Kidney (tissue), 14 donors: ENCODE data around the gene SAMM50. TPM values are rescaled to one million over a fixed set of nuclear protein-coding genes. Genes with fewer than 3 reads are reported as not detected.

Experiments used
- DNase-seq, 5 donors: peaks; one replicate each; pipeline ENCODE4 v3.0.0-alpha.2; 2013 to 2020
- FAIRE-seq: peaks from 2 replicates; lab custom pipeline; 2012; peaks lifted over from hg19 to GRCh38; lab: Jason Lieb, UNC
- H3K27ac ChIP-seq, 2 donors: one replicate each; pipeline ENCODE4 v1.7.0; 2013; ENCODE audit warnings: low read depth in 2 of 2, low read length in 2 of 2, inconsistent platforms in 1 of 2
- H3K27me3 ChIP-seq: one replicate; pipeline ENCODE4 v1.7.1; 2013; ENCODE audit warnings: low read length, inconsistent platforms; ENCODE audit not compliant: control insufficient read depth, insufficient read depth
- H3K36me3 ChIP-seq, 3 donors: one replicate each; pipeline versions ENCODE4 v1.7.0 to v1.7.1; 2013; ENCODE audit warnings: low read length in 3 of 3, control low read depth in 1 of 3, inconsistent platforms in 1 of 3; ENCODE audit not compliant: insufficient read depth in 3 of 3, control insufficient read depth in 2 of 3
- H3K4me1 ChIP-seq, 3 donors: one replicate each; pipeline versions ENCODE4 v1.7.0 to v1.7.1; 2013; ENCODE audit warnings: low read length in 3 of 3, inconsistent platforms in 1 of 3, low read depth in 1 of 3; ENCODE audit not compliant: control insufficient read depth in 2 of 3, insufficient read depth in 2 of 3
- H3K4me3 ChIP-seq, 3 donors: one replicate each; pipeline versions ENCODE4 v1.7.0 to v1.8.1; 2013; ENCODE audit warnings: low read length in 3 of 3, control low read depth in 1 of 3, inconsistent platforms in 1 of 3
- H3K9ac ChIP-seq, 3 donors: one replicate each; pipeline versions ENCODE4 v1.7.0 to v1.7.1; 2013; ENCODE audit warnings: low read length in 3 of 3, control low read depth in 1 of 3, inconsistent platforms in 1 of 3
- H3K9me3 ChIP-seq, 3 donors: one replicate each; pipeline versions ENCODE4 v1.7.0 to v1.7.1; 2013; ENCODE audit warnings: low read length in 3 of 3, control low read depth in 1 of 3, inconsistent platforms in 1 of 3; ENCODE audit not compliant: control insufficient read depth in 2 of 3, insufficient read depth in 1 of 3
- intact Hi-C: fragments of 100-400 bp; cut with DNase I; formaldehyde crosslinking; loops from one replicate; pipeline ENCODE4 v1.11.1; 2022
- polyA plus RNA-seq: library from polyadenylated mRNA; stranded (reverse); fragments of 350-450 nt; fragmentation: Illumina TruSeq; extraction: RNeasy Lipid Tissue Mini Kit (QIAGEN cat#74804); gene quantifications from one replicate; pipeline ENCODE4 v1.2.3, GENCODE V29; 2014; ENCODE audit warnings: low read depth, low replicate concordance; ENCODE audit not compliant: insufficient read depth
- total RNA-seq: library from RNA; stranded (reverse); fragmentation: NEBNext Ultra II Directional; extraction: Animal tissue kit (Norgen Biotek cat#: 25700); gene quantifications from one replicate; pipeline ENCODE4 v1.2.1, GENCODE V29; 2021
- TF ChIP-seq, protein P1 (sequence below): IDR thresholded peaks from 3 replicates; pipeline ENCODE4 v1.5.1; 2012; ENCODE audit warnings: mild to moderate bottlenecking, moderate library complexity, borderline replicate concordance; ENCODE audit not compliant: insufficient read depth; ENCODE audit errors: extremely low read depth
- donor health status: control.
- donor health status: control.
- donor health status: control.
- donor health status: control.
- donor health status: control.
- donor health status: DM: yes; HTN: yes; CAD: no.
- donor health status: Normal renal cell carcinoma (clear cell type).

Gene SAMM50
- total and polyA plus RNA-seq, 2 donors from 2014 or later = 34.9 to 57.0 TPM

GRCh38 chr22:43995798-43996169 lies 40.5 kb downstream of the SAMM50 start:
- Histone ChIP-seq H3K36me3 (peaks cover 0 to 49% (median 28%) of the 10 kb centered on the region in 3 donors), H3K4me1 (no peaks in the 10 kb centered on the region), H3K27ac (no peak overlapping the region), H3K9ac (no peak overlapping the region), H3K27me3 (no peaks in the 10 kb centered on the region), H3K4me3 (no peak overlapping the region), H3K9me3 (no peaks in the 10 kb centered on the region)
- DNase-seq = no peak
- intact Hi-C loops = loop anchor here (10.0 kb wide), 1 partner anchor 89 kb away; no protein-coding TSS in a partner anchor
- TF ChIP-seq, protein P1, sequence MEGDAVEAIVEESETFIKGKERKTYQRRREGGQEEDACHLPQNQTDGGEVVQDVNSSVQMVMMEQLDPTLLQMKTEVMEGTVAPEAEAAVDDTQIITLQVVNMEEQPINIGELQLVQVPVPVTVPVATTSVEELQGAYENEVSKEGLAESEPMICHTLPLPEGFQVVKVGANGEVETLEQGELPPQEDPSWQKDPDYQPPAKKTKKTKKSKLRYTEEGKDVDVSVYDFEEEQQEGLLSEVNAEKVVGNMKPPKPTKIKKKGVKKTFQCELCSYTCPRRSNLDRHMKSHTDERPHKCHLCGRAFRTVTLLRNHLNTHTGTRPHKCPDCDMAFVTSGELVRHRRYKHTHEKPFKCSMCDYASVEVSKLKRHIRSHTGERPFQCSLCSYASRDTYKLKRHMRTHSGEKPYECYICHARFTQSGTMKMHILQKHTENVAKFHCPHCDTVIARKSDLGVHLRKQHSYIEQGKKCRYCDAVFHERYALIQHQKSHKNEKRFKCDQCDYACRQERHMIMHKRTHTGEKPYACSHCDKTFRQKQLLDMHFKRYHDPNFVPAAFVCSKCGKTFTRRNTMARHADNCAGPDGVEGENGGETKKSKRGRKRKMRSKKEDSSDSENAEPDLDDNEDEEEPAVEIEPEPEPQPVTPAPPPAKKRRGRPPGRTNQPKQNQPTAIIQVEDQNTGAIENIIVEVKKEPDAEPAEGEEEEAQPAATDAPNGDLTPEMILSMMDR = no peak
- FAIRE-seq = no peak

DNA sequence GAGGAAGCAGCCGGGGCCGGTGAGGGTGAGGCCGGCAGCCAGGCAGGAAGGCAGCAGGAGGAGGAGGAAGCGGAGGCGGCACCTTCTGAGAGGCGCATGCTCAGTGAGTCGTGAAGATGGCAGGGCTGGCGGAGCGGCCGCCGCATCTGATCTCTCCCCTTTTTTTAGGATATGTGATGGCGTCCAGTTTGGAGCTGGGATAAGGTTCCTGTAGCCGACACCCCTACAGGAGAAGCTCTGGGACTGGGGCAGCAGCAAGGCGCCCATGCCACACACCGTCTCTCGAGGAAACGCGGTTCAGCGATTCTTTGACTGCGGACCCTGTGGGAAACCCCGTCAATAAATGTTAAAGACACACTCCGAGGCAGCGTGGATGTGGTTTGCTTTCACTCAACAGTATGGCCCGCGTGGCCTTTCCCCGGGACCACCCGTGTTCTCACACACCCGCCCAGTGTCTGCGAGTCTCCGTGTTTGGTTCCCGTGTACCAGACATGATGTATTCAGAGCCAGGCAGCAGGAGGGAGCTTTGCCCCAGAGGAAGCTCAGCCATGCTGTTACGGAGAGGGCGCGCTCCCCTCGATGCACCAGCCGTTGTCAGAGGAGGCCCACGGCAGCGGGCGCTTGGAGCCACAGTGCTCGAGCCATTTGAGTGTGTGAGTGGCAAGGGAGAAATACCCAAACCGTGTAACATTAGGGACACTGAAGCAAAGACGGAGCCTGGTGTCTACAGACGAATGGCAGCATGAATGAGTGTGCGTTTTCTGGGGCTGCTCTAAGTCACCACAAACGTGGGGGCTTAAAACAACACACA lies 41.1 kb downstream of the SAMM50 start:
- H3K9me3 ChIP-seq = no peaks in the 10 kb centered on the region
- DNase-seq (peak; percentile 66 to 86 (median 78)), FAIRE-seq (no peak)
- H3K4me3 ChIP-seq = peak overlapping the region in 1 of 3 donors; percentile 26
- no peaks in the 10 kb centered on the region for H3K4me1 ChIP-seq
- no peak overlapping the region for H3K9ac ChIP-seq
- no peaks in the 10 kb centered on the region for H3K27me3 ChIP-seq
- TF ChIP-seq, protein P1 = no peak
- H3K36me3 ChIP-seq = peaks cover 0 to 49% (median 27%) of the 10 kb centered on the region in 3 donors
- intact Hi-C loops = loop anchor here (10.0 kb wide), 1 partner anchor 88 kb away; no protein-coding TSS in a partner anchor
- H3K27ac ChIP-seq = no peak overlapping the region

GRCh38 chr22:43996981-43997265 lies 41.7 kb downstream of the SAMM50 start:
- Histone ChIP-seq H3K36me3 (peaks cover 0 to 43% (median 22%) of the 10 kb centered on the region in 3 donors), H3K9me3 (no peaks in the 10 kb centered on the region), H3K4me3 (no peak overlapping the region), H3K27me3 (no peaks in the 10 kb centered on the region), H3K9ac (no peak overlapping the region), H3K27ac (no peak overlapping the region), H3K4me1 (no peaks in the 10 kb centered on the region)
- FAIRE-seq (no peak), DNase-seq (peak in 3 of 5 donors; percentile 13 to 42 (median 37))
- intact Hi-C loops = loop anchor here (10.0 kb wide), 1 partner anchor 88 kb away; no protein-coding TSS in a partner anchor
- TF ChIP-seq, protein P1 = no peak
